ENCODE measurements around the gene SGPP2. TPM values are rescaled to one million over a fixed set of nuclear protein-coding genes. Genes with fewer than 3 reads are reported as not detected.

The SGPP2 gene, protein sequence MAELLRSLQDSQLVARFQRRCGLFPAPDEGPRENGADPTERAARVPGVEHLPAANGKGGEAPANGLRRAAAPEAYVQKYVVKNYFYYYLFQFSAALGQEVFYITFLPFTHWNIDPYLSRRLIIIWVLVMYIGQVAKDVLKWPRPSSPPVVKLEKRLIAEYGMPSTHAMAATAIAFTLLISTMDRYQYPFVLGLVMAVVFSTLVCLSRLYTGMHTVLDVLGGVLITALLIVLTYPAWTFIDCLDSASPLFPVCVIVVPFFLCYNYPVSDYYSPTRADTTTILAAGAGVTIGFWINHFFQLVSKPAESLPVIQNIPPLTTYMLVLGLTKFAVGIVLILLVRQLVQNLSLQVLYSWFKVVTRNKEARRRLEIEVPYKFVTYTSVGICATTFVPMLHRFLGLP
- total RNA-seq, result under 0.01 TPM in 1 of 2 replicates, not detected in the other

DNA sequence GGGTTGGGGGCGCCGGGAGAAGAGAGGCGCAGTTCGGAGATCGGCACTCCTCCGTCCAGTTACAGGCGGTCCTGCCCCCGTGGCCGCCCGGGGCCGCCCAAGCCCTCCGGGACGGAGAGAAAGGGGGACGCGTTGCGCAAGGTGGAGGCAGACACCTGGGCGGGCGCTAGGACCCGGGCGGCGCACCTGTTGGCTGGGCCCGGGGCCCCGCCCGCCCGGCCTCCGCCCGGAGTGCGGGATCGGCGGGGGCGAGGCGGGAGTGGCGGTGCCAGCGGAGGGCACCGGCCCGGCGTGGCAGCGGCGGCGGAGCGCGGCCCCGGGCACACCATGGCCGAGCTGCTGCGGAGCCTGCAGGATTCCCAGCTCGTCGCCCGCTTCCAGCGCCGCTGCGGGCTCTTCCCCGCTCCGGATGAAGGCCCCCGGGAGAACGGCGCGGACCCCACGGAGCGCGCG, at the start of gene SGPP2:
SGPP2 (plus strand) TSS at position 268 of the 453 bp plus-strand sequence; CDS start at position 328, 60 bp downstream.

Other genes starting within 250 kb of the SGPP2 start
- not detected in 2 replicates for gene PAX3, start 125.5 kb upstream of the SGPP2 start, total RNA-seq
- gene FARSB, start 231.5 kb downstream of the SGPP2 start, total RNA-seq, result 4.7 and 6.0 TPM in 2 replicates
- gene MOGAT1, start 247.1 kb downstream of the SGPP2 start, total RNA-seq, result not detected in 2 replicates